Lower leg skin (tissue), 3 donors: ENCODE measurements around the gene RGMA.

Experiments
- CTCF ChIP-seq, 3 donors: fragments of 450-650 bp; IDR thresholded peaks; one replicate each; pipeline ENCODE4 v1.5.1; 2016; ENCODE audit warnings: antibody characterized with exemption in 3 of 3, mild to moderate bottlenecking in 3 of 3, moderate library complexity in 2 of 3
- POLR2A ChIP-seq, 2 donors: fragments of 450-650 bp; IDR thresholded peaks; one replicate each; pipeline ENCODE4 v1.6.1; 2016 to 2017; ENCODE audit warnings: antibody characterized with exemption in 2 of 2, mild to moderate bottlenecking in 1 of 2, moderate library complexity in 1 of 2

DNA sequence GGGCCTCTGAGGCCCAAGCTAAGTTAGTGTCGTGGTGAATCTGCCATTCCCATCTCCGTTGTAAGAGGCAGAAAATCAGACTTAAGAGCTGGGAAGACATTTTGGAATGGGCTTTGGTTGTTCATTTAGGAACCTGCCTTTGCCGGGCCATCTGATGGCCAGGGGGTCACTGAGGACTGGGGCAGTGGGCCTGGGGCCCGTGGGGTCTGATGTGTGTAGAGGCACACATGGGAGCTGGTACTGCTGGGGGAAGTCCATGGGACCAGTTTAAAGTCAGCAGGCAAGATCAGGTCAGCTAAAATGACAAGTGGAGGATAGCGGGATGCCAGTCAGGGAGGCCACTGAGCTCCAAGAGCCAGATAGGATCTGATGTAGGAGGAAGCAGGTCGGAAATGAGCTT, 38.3 kb upstream of the RGMA start:
- TF ChIP-seq CTCF (IDR thresholded peaks at IDR 0.05) (no peak), POLR2A (IDR thresholded peaks at IDR 0.05) (no peak)
